Nephron progenitor cell (in vitro differentiated cells): ENCODE measurements around the gene SPDL1.
"Not testable (repeated sequence)": the region's sequence is repeated elsewhere in the genome, so short reads cannot be mapped to it uniquely, and the experiment has no call there.

Experiments used
- DNase-seq: peaks from one replicate; pipeline ENCODE4 v3.0.0; 2021
- H3K27ac Mint-ChIP-seq: 2 replicates; pipeline ENCODE4 v1.8.0; 2021; ENCODE audit warnings: mild to moderate bottlenecking, moderate library complexity, mixed read lengths
- H3K27me3 Mint-ChIP-seq: 2 replicates; pipeline ENCODE4 v1.8.0; 2021; ENCODE audit warnings: mild to moderate bottlenecking, low read depth, mixed read lengths; ENCODE audit not compliant: poor library complexity
- H3K36me3 Mint-ChIP-seq: 2 replicates; pipeline ENCODE4 v1.8.0; 2021; ENCODE audit warnings: low read depth, mixed read lengths
- H3K4me1 Mint-ChIP-seq: 2 replicates; pipeline ENCODE4 v1.8.0; 2021; ENCODE audit warnings: mixed read lengths
- H3K4me3 Mint-ChIP-seq: 2 replicates; pipeline ENCODE4 v1.8.0; 2021; ENCODE audit warnings: mild to moderate bottlenecking, moderate library complexity, mixed read lengths
- H3K9me3 Mint-ChIP-seq: 2 replicates; pipeline ENCODE4 v1.8.0; 2021; ENCODE audit warnings: mild to moderate bottlenecking, moderate library complexity, mixed read lengths
- CTCF ChIP-seq: fragments of 200-600 bp; sonication (generic); IDR thresholded peaks from 2 replicates; pipeline ENCODE4 v1.5.0; 2021; ENCODE audit warnings: antibody characterized with exemption

Gene SPDL1

GRCh38 chr5:169606279-169606678 lies 22.7 kb downstream of the SPDL1 start:
- peaks cover 7% of the 10 kb centered on the region for H3K9me3 Mint-ChIP-seq
- no peak for DNase-seq

GRCh38 chr5:169607882-169608281 lies 24.3 kb downstream of the SPDL1 start:
- H3K4me1 Mint-ChIP-seq: no peaks in the 10 kb centered on the region
- H3K27me3 Mint-ChIP-seq: peaks cover 8% of the 10 kb centered on the region
- H3K27ac Mint-ChIP-seq: no peak overlapping the region
- DNase-seq: no peak
- peaks cover 18% of the 10 kb centered on the region for H3K9me3 Mint-ChIP-seq
- TF ChIP-seq CTCF: no peak
- no peak overlapping the region for H3K4me3 Mint-ChIP-seq
- peaks cover 12% of the 10 kb centered on the region for H3K36me3 Mint-ChIP-seq

More at GRCh38 chr5:169606279-169606678, 22.7 kb downstream of the SPDL1 start:
- Mint-ChIP-seq H3K36me3 (peaks cover 24% of the 10 kb centered on the region), H3K27ac (no peak overlapping the region), H3K27me3 (peaks cover 4% of the 10 kb centered on the region), H3K4me3 (no peak overlapping the region), H3K4me1 (no peaks in the 10 kb centered on the region)
- TF ChIP-seq CTCF: no peak

- no peak overlapping the region for H3K27ac Mint-ChIP-seq
- H3K9me3 Mint-ChIP-seq: peaks cover 22% of the 10 kb centered on the region
- DNase-seq: no peak
- TF ChIP-seq CTCF: no peak
- H3K27me3 Mint-ChIP-seq: peaks cover 10% of the 10 kb centered on the region
- H3K36me3 Mint-ChIP-seq: no peaks in the 10 kb centered on the region
- H3K4me1 Mint-ChIP-seq: no peaks in the 10 kb centered on the region
- H3K4me3 Mint-ChIP-seq: no peak overlapping the region
Measured at GRCh38 chr5:169609716-169610115, 26.1 kb downstream of the SPDL1 start.

DNA sequence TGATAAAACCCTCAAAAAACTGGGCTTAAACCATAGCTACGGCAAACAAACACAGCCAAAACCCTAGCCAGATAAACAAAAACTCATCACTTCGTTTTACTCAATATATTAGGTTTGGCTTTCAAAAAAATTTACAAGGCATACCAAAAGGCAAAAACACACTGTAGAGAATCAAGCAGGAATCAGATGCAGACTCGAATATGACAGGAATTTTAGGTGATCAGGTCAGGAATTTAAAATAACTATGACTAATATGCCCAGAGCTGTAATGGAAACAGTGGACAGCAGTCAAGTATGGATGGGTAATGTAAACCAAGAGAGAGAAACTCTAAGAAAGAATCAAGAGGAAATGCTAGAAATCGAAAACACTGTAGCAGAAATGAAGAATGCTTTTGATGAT lies 27.0 kb downstream of the SPDL1 start:
- DNase-seq: no peak
- peaks cover 22% of the 10 kb centered on the region for H3K9me3 Mint-ChIP-seq
- H3K27ac Mint-ChIP-seq: no peak overlapping the region
- TF ChIP-seq CTCF: no peak
- no peaks in the 10 kb centered on the region for H3K36me3 Mint-ChIP-seq
- H3K27me3 Mint-ChIP-seq: peaks cover 10% of the 10 kb centered on the region
- no peaks in the 10 kb centered on the region for H3K4me1 Mint-ChIP-seq
- H3K4me3 Mint-ChIP-seq: no peak overlapping the region

GRCh38 chr5:169615561-169615960 lies 32.0 kb downstream of the SPDL1 start:
- DNase-seq: no peak
- H3K4me1 Mint-ChIP-seq: no peaks in the 10 kb centered on the region
- no peak overlapping the region for H3K4me3 Mint-ChIP-seq
- no peak for TF ChIP-seq CTCF
- H3K36me3 Mint-ChIP-seq: no peaks in the 10 kb centered on the region
- peaks cover 7% of the 10 kb centered on the region for H3K27me3 Mint-ChIP-seq
- H3K27ac Mint-ChIP-seq: no peak overlapping the region
- peaks cover 34% of the 10 kb centered on the region for H3K9me3 Mint-ChIP-seq

GRCh38 chr5:169624307-169624706 lies 40.7 kb downstream of the SPDL1 start:
- Mint-ChIP-seq H3K27me3 (peaks cover 11% of the 10 kb centered on the region), H3K9me3 (peaks cover 41% of the 10 kb centered on the region)
- not testable (repeated sequence) for DNase-seq, H3K4me1 Mint-ChIP-seq, H3K4me3 Mint-ChIP-seq, H3K36me3 Mint-ChIP-seq, H3K27ac Mint-ChIP-seq
